HepG2 (cell line): ENCODE measurements around the gene ARHGAP10. TPM values are rescaled to one million over a fixed set of nuclear protein-coding genes. Genes with fewer than 3 reads are reported as not detected.

Experiments
- CERS6 ChIP-seq: sonication (generic); formaldehyde crosslinking; IDR thresholded peaks from 2 replicates; pipeline ENCODE4 v1.5.0; 2020; ENCODE audit warnings: missing genetic modification reagents
- ETV6 ChIP-seq: sonication (generic); formaldehyde crosslinking; conservative IDR thresholded peaks from 2 replicates; pipeline ENCODE4 v1.4.0; 2020; ENCODE audit warnings: missing genetic modification reagents
- HCFC1 ChIP-seq: fragments of 150-350 bp; IDR thresholded peaks from 2 replicates; pipeline ENCODE4 v1.6.1; 2014; ENCODE audit warnings: low read depth, low read length
- JUN ChIP-seq: sonication (generic); formaldehyde crosslinking; IDR thresholded peaks from 2 replicates; pipeline ENCODE4 v1.4.0; 2020; ENCODE audit warnings: mild to moderate bottlenecking, missing genetic modification reagents
- KLF11 ChIP-seq: IDR thresholded peaks from 2 replicates; pipeline ENCODE4 v1.6.1; 2016; ENCODE audit warnings: missing compliant biosample characterization
- NR1H2 ChIP-seq: sonication (generic); formaldehyde crosslinking; IDR thresholded peaks from 2 replicates; pipeline ENCODE4 v1.8.1; 2022; ENCODE audit warnings: low read depth, missing genetic modification reagents, borderline replicate concordance
- SAP130 ChIP-seq: IDR thresholded peaks from 2 replicates; pipeline ENCODE4 v1.6.1; 2016; ENCODE audit warnings: low read depth
- SMYD3 ChIP-seq: sonication (generic); formaldehyde crosslinking; IDR thresholded peaks from 2 replicates; pipeline ENCODE4 v1.8.1; 2023; ENCODE audit warnings: mild to moderate bottlenecking, missing genetic modification reagents
- SPEN ChIP-seq: sonication (generic); formaldehyde crosslinking; IDR thresholded peaks from 2 replicates; pipeline ENCODE4 v1.5.1; 2020; ENCODE audit warnings: low read depth, mild to moderate bottlenecking, missing genetic modification reagents
- ZBTB10 ChIP-seq: sonication (generic); formaldehyde crosslinking; IDR thresholded peaks from 2 replicates; pipeline ENCODE4 v1.4.0; 2020; ENCODE audit warnings: missing genetic modification reagents, borderline replicate concordance
- ZBTB21 ChIP-seq: sonication (generic); formaldehyde crosslinking; IDR thresholded peaks from 2 replicates; pipeline ENCODE4 v1.4.0; 2020; ENCODE audit warnings: missing genetic modification reagents
- ZBTB3 ChIP-seq: sonication (generic); formaldehyde crosslinking; IDR thresholded peaks from 2 replicates; pipeline ENCODE4 v1.4.0; 2020; ENCODE audit warnings: low read depth, mild to moderate bottlenecking, moderate library complexity, missing genetic modification reagents, borderline replicate concordance
- ZNF207 ChIP-seq: fragments of 450-650 bp; IDR thresholded peaks from 2 replicates; pipeline ENCODE4 v1.6.1; 2016; ENCODE audit warnings: antibody characterized with exemption, borderline replicate concordance
- ZNF30 ChIP-seq: sonication (generic); formaldehyde crosslinking; IDR thresholded peaks from 2 replicates; pipeline ENCODE4 v1.5.0; 2020; ENCODE audit warnings: mild to moderate bottlenecking, missing genetic modification reagents
- ZNF317 ChIP-seq: sonication (generic); formaldehyde crosslinking; IDR thresholded peaks from 2 replicates; pipeline ENCODE4 v1.5.0; 2020; ENCODE audit warnings: mild to moderate bottlenecking, missing genetic modification reagents
- ZNF350 ChIP-seq: sonication (generic); formaldehyde crosslinking; IDR thresholded peaks from 2 replicates; pipeline ENCODE4 v1.4.0; 2020; ENCODE audit warnings: mild to moderate bottlenecking, low read depth, missing genetic modification reagents, borderline replicate concordance
- ZNF354B ChIP-seq: sonication (generic); formaldehyde crosslinking; IDR thresholded peaks from 2 replicates; pipeline ENCODE4 v1.8.0; 2022; ENCODE audit warnings: mild to moderate bottlenecking, missing genetic modification reagents
- ZNF460 ChIP-seq: sonication (generic); formaldehyde crosslinking; IDR thresholded peaks from 2 replicates; pipeline ENCODE4 v1.5.1; 2020; ENCODE audit warnings: missing genetic modification reagents, mild to moderate bottlenecking, borderline replicate concordance
- ZNF577 ChIP-seq: sonication (generic); formaldehyde crosslinking; IDR thresholded peaks from 2 replicates; pipeline ENCODE4 v1.4.0; 2020; ENCODE audit warnings: mild to moderate bottlenecking, low read depth, missing genetic modification reagents, borderline replicate concordance
- ZNF660 ChIP-seq: sonication (generic); formaldehyde crosslinking; IDR thresholded peaks from 2 replicates; pipeline ENCODE4 v1.5.1; 2020; ENCODE audit warnings: mild to moderate bottlenecking, low read depth, missing genetic modification reagents, borderline replicate concordance
- polyA plus RNA-seq, 8 experiments: library from polyadenylated mRNA; depleted of rRNA in 3 of 8; stranded (reverse) in 7 of 8; unstranded in 1 of 8; fragments of >200 nt; fragmentation: Illumina TruSeq in 4 of 8; extraction: Trizol in 4 of 8; gene quantifications; 2 replicates each; pipeline versions ENCODE4 v1.2.1 to v1.2.3, GENCODE V29; 2011 to 2016; ENCODE audit warnings: low read depth in 4 of 8, missing spikeins in 1 of 8, mixed read lengths in 1 of 8; ENCODE audit not compliant: insufficient read depth in 1 of 8
- total RNA-seq, 5 experiments: library from RNA; depleted of rRNA; stranded (reverse); fragments of >200 nt; fragmentation: Illumina TruSeq; extraction: Trizol; gene quantifications; 2 replicates each; pipeline ENCODE4 v1.2.3, GENCODE V29; 2016; ENCODE audit warnings: low read depth in 1 of 5
- TF ChIP-seq, protein P1 (sequence below): sonication (generic); formaldehyde crosslinking; IDR thresholded peaks from 2 replicates; pipeline ENCODE4 v1.4.0; 2020; ENCODE audit warnings: mild to moderate bottlenecking, missing genetic modification reagents
- TF ChIP-seq, protein P2 (sequence below): fragments of 450-650 bp; IDR thresholded peaks from 2 replicates; pipeline ENCODE4 v1.6.1; 2016

Gene ARHGAP10
- total and polyA plus RNA-seq, 2 of the 13 experiments (the other 11 are each of a cell fraction or from before 2014, with no cell fraction given): 0.45 to 1.6 TPM

DNA sequence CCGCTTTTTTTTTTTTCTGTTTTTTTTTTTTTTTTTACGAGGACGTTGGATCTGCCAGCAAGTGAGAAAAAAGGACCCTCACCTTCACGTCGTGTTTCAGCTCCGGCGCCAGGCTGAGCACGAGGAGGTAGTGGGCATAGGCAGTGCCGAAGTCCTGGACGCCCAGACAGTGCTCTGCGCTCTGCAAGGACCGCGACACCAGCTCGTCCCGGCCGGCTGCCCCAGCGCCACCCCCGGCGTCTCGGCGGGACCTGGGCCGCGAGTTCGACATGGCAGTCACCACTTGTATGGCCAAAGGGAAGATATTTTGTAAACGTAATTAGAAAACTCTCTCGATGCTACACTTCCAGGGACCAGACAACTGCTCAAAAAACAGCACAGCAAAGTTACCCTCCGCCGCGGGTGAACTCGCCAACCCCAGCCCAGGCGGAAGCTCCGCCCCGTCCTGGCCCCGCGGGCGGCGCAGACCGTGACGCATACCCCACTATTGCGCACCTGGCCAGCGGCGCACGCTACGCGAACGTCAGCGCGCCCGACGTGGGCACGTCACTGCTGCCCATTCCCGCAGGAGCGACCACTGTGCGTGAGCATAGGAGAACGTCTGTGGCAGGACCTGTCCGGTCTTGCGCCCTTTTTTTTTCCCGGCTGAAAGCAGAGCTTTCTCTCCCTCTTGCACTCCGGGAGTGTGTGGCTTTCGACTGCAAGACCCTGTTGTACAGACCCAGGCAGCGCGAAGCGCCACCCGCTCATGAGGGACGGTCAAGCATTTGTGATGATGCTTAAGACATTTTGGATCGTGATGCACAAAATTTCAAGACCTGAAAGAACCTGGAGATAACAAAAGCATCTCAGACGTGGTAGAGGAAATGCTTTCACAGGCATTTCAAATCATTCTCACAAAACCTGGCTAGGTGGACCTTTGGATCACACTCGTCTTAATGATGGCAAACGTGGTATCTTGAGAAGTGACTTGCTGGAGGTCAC lies 47.9 kb upstream of the ARHGAP10 start, which contains the start of gene PRMT9 (continued):
- TF ChIP-seq ZNF577 (CRISPR knock-in tag) (no peak), JUN (CRISPR knock-in tag) (peak; percentile 78; the same call in 1 of the 2 replicates), SAP130 (CRISPR knock-in tag) (peak; percentile 90), ZNF350 (peak; percentile 69; the same call in 1 of the 2 replicates), ZNF354B (CRISPR knock-in tag) (no peak), ZNF207 (no peak), SPEN (CRISPR knock-in tag) (peak; percentile 97), NR1H2 (no peak), ZNF30 (no peak), CERS6 (CRISPR knock-in tag) (no peak), ZNF460 (no peak), ZNF317 (CRISPR knock-in tag) (no peak), ZBTB10 (CRISPR knock-in tag) (no peak), SMYD3 (no peak), HCFC1 (peak; percentile 36; the same call in 1 of the 2 replicates), KLF11 (CRISPR knock-in tag) (no peak; the same call in 1 of the 2 replicates), ZNF660 (CRISPR knock-in tag) (no peak), ZBTB3 (no peak), ZBTB21 (peak; percentile 95), ETV6 (CRISPR knock-in tag) (no peak)
- TF ChIP-seq, protein P1, sequence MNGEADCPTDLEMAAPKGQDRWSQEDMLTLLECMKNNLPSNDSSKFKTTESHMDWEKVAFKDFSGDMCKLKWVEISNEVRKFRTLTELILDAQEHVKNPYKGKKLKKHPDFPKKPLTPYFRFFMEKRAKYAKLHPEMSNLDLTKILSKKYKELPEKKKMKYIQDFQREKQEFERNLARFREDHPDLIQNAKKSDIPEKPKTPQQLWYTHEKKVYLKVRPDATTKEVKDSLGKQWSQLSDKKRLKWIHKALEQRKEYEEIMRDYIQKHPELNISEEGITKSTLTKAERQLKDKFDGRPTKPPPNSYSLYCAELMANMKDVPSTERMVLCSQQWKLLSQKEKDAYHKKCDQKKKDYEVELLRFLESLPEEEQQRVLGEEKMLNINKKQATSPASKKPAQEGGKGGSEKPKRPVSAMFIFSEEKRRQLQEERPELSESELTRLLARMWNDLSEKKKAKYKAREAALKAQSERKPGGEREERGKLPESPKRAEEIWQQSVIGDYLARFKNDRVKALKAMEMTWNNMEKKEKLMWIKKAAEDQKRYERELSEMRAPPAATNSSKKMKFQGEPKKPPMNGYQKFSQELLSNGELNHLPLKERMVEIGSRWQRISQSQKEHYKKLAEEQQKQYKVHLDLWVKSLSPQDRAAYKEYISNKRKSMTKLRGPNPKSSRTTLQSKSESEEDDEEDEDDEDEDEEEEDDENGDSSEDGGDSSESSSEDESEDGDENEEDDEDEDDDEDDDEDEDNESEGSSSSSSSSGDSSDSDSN (CRISPR knock-in tag): peak; percentile 87
- TF ChIP-seq, protein P2, sequence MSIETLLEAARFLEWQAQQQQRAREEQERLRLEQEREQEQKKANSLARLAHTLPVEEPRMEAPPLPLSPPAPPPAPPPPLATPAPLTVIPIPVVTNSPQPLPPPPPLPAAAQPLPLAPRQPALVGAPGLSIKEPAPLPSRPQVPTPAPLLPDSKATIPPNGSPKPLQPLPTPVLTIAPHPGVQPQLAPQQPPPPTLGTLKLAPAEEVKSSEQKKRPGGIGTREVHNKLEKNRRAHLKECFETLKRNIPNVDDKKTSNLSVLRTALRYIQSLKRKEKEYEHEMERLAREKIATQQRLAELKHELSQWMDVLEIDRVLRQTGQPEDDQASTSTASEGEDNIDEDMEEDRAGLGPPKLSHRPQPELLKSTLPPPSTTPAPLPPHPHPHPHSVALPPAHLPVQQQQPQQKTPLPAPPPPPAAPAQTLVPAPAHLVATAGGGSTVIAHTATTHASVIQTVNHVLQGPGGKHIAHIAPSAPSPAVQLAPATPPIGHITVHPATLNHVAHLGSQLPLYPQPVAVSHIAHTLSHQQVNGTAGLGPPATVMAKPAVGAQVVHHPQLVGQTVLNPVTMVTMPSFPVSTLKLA: no peak
